HG02938 (cell line): Measurements from ENCODE around the gene ZNF722.
"Not testable (repeated sequence)": the region's sequence is repeated elsewhere in the genome, so short reads cannot be mapped to it uniquely, and the experiment has no call there.

Experiments
- ATAC-seq: cut with Tn5 transposase; IDR thresholded peaks from one replicate; pipeline ENCODE4 v1.9.1; 2021; ENCODE audit warnings: mild to moderate bottlenecking, moderate library complexity; ENCODE audit not compliant: unreplicated experiment

The ZNF722 gene

DNA sequence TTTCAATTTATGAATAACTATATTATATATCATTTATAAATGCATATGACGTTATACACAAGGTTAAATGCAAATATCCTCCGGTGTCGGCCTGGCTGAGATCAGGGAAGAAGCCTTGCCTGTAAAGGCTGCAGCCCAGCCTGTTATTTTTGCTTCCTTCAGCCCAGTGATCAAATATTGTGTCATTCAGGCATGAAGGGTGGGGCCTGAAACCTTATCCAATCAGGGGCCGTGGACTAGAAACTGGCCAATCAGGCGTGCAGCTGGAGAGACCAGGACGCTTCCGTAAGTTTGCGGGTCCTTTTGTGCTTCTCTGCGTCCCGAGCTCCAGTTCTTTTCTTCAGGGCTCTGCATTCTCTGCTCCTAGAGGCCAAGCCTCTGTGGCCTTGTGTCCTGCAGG lies at the start of gene ZNF722:
TSS of gene ZNF722 (plus strand) at position 301 of the 400 bp plus-strand sequence. CDS start 113 bp downstream, outside the sequence.
- ATAC-seq = no peak

DNA sequence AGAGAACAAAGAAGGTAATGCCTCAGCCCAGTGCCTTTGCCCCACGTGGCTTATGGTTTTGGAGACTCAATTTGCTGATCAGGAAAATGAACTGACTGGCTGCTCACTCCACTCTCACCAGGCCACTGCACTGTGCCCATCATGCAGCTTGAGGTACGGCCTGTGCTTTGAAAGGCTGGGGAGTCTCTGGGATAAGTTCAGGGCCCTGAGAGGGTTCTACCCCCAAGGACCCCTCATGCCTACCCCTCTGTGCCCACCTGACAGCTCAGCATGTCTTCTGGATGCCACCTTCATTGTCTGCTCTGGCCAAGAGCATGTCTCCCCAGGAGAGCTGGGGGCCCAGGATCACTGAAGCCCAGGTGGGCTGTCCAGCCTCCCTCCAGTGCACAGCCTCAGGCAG lies 45.5 kb upstream of the ZNF722 start:
- no peak for ATAC-seq

- ATAC-seq = no peak
Observed at GRCh38 chr7:63968629-63969028, 30.0 kb upstream of the ZNF722 start.

DNA sequence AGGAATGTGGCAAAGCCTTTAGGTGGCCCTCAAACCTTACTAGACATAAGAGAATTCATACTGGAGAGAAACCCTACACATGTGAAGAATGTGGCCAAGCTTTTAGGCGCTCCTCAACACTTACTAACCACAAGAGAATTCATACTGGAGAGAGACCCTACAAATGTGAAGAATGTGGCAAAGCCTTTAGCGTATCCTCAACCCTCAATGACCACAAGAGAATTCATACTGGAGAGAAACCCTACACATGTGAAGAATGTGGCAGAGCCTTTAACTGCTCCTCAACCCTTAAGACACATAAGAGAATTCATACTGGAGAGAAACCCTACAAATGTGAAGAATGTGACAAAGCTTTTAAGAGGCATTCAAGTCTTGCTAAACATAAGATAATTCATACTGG lies 16.8 kb downstream of the ZNF722 start:
- not testable (repeated sequence) for ATAC-seq

GRCh38 chr7:64035388-64035787 lies 36.7 kb downstream of the ZNF722 start:
- no peak for ATAC-seq

DNA sequence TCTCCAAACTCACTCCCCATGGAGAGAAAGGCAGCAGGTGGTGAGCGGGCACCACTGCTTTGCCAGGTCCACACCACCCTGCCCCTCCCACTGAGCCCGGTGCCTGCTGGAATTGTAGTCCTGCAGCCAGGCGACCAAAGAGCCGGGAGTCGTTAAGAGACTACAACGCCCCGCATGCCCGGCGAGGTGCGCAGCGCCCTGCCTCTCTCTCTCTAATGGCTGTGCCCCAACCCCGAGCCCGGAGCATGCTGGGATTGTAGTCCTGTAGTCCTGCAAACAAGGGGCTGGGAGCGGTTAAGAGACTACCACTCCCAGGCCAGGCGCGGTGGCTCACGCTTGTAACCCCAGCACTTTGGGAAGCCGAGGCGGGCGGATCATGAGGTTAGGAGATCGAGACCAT lies 38.4 kb downstream of the ZNF722 start:
- ATAC-seq = no peak

DNA sequence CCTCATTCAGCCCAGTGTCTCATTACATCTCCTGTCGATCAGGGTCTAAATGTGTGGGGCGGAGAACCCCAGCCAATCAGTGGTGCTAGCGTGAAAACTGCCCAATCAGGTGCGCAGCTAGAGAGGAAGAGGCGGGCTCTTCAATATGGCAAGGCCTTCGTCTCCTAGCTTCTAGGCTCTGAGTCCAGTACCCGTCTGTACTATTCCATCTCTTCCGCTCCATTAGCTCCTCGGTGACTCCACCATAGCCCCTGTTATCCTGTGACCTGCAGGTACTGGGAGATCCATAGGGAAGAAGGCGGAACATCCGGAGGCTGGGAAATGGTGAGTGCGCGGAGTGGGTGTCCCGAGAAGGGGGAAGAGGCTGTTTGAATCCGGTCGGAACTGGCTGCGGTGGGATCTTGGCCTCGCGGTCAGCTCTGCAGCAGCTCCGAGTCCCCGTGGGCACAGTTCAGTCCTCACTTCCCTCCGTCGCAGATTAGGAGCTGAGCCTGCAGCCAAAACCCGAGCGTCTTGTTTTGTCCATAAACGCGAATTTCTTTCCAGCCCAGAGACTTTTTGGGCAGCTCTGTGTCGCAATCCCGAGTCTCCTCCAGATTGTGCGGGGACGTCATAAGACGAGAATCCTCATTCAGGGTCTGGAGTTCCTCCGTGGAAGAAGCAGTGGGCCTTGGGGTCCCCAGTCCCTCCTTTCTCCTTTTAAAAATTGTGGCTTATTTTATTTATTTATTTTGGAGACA lies 46.8 kb downstream of the ZNF722 start, which contains the start of gene ZNF727:
TSS of gene ZNF727 (plus strand) at position 134 of the 740 bp plus-strand sequence. CDS start at position 322, 188 bp downstream.
- ATAC-seq = no peak

- no peak for ATAC-seq
Observed at GRCh38 chr7:64046041-64046389, 47.4 kb downstream of the ZNF722 start.
